NT2/D1 (cell line): Measurements from ENCODE around the gene TMEM45A.

ENCODE experiments used
- DNase-seq: peaks from one replicate; pipeline ENCODE4 v3.0.0-alpha.2; 2011; ENCODE audit warnings: low read depth, low spot score
- H3K27me3 ChIP-seq: 2 replicates; pipeline ENCODE4 v1.6.0; 2011; ENCODE audit warnings: mild to moderate bottlenecking; ENCODE audit not compliant: insufficient read length, insufficient read depth
- H3K36me3 ChIP-seq: 2 replicates; pipeline ENCODE4 v1.6.1; 2011; ENCODE audit warnings: mild to moderate bottlenecking, low read length, mixed read lengths; ENCODE audit not compliant: insufficient read depth, insufficient read length
- H3K4me1 ChIP-seq: 2 replicates; pipeline ENCODE4 v1.5.1; 2011; ENCODE audit not compliant: insufficient read depth, insufficient read length
- H3K4me3 ChIP-seq: 2 replicates; pipeline ENCODE4 v1.5.1; 2011; ENCODE audit warnings: low read depth; ENCODE audit not compliant: insufficient read length
- H3K9ac ChIP-seq: 2 replicates; pipeline ENCODE4 v1.6.0; 2011; ENCODE audit warnings: low read depth; ENCODE audit not compliant: insufficient read length
- H3K9me3 ChIP-seq: 2 replicates; pipeline ENCODE4 v1.5.1; 2011; ENCODE audit warnings: mild to moderate bottlenecking, low read length; ENCODE audit not compliant: insufficient read depth
- SUZ12 ChIP-seq: IDR thresholded peaks from 2 replicates; pipeline ENCODE4 v1.6.1; 2011; ENCODE audit not compliant: insufficient read length, insufficient read depth; ENCODE audit errors: extremely low read depth
- YY1 ChIP-seq: IDR thresholded peaks from 2 replicates; pipeline ENCODE4 v1.6.1; 2011; ENCODE audit not compliant: insufficient read length, insufficient read depth
- ZNF274 ChIP-seq: IDR thresholded peaks from 2 replicates; pipeline ENCODE4 v1.6.1; 2011; ENCODE audit warnings: mild to moderate bottlenecking, low read depth, low read length

TMEM45A gene

DNA sequence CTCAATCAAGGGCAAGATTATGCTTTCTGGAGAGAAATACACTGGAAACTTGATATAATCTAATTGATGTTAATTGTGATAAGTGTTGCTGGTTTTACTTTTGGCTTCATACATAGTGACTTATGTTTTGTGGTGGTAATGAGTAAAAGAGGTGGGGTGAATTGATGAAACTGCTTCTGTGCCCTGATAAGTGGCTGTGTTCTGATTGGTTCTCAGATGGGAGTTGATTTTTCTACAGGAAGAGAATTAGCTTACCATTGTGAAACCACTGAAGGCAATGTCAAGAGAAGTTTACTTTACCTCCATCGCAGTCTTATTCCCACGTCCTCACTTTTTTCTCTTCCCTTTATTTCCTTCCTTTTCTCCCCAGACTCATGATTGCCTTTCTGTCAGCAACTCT, 23.8 kb downstream of the TMEM45A start:
- Histone ChIP-seq H3K4me3 (no peak overlapping the region), H3K4me1 (no peaks in the 10 kb centered on the region), H3K9ac (no peak overlapping the region), H3K9me3 (no peaks in the 10 kb centered on the region), H3K36me3 (no peaks in the 10 kb centered on the region), H3K27me3 (no peaks in the 10 kb centered on the region)
- no peak for TF ChIP-seq YY1
- no peak for TF ChIP-seq ZNF274
- TF ChIP-seq SUZ12, result no peak
- no peak for DNase-seq

DNA sequence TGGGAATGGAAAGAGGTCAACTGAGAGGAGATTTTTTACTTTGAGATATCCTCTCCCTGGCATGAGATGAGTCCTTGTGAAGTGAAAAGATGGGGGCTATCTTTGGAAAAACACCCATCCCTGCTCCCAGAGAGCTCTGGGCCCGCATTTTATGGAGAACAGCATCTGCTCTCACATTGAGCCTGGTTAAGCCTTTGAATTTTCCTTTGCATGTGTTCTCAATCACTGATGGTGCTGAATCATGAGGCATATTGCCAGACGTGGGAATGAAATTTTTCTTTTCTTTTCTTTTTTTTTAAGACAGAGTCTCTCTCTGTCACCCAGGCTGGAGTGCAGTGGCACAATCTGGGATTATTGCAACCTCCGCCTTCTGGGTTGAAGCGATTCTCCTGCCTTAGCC, 24.4 kb downstream of the TMEM45A start:
- H3K4me3 ChIP-seq, result no peak overlapping the region
- no peak for TF ChIP-seq ZNF274
- no peak for TF ChIP-seq SUZ12
- TF ChIP-seq YY1, result no peak
- no peaks in the 10 kb centered on the region for H3K27me3 ChIP-seq
- no peak overlapping the region for H3K9ac ChIP-seq
- no peaks in the 10 kb centered on the region for H3K36me3 ChIP-seq
- DNase-seq, result no peak
- H3K9me3 ChIP-seq, result 0 out of 2 replicates have a peak, but pooled peaks cover 4% of the 10 kb centered on the region
- H3K4me1 ChIP-seq, result no peaks in the 10 kb centered on the region

DNA sequence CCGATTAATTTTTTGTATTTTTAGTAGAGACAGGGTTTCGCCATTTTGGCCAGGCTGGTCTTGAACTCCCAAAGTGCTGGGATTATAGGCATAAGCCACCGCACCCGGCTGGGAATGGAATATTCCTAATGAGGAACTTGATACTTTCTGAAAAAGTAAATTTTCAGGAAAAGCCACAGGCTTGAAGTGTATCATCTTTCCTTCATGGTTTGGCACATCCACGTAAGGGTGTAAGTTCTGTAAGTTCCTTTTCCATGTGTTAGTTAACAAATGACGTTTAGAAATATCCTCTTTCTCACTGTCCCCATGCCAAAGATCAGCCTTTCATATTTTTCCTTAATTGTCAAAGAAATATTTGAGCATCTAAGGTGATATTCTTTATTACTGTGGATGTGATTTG, 24.9 kb downstream of the TMEM45A start:
- DNase-seq, result no peak

DNA sequence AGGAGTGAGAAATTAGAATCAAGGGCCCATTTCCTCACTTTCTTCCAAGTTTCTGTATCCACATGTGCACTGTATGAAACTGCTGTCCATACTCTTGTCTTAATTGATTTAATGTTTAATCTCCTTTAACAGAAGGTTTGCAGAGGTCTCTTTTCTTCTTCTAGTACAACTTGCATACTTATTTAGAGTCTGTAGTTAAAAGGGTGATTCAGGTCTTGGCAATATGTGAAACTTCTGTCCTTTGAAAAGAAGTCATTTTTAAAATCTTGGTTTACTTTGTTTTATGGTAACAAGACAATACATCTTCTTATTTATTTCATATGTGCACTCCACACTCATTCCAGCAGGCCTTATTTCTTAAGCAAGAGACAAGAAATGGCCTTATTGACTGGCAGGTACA, 25.8 kb downstream of the TMEM45A start:
- Histone ChIP-seq H3K4me1 (no peaks in the 10 kb centered on the region), H3K27me3 (no peaks in the 10 kb centered on the region), H3K36me3 (no peaks in the 10 kb centered on the region), H3K9me3 (0 out of 2 replicates have a peak, but pooled peaks cover 7% of the 10 kb centered on the region), H3K4me3 (no peak overlapping the region), H3K9ac (no peak overlapping the region)
- no peak for TF ChIP-seq YY1
- no peak for TF ChIP-seq ZNF274
- no peak for TF ChIP-seq SUZ12
- DNase-seq, result no peak

More for the DNA sequence above, 24.9 kb downstream of the TMEM45A start:
- H3K36me3 ChIP-seq, result no peaks in the 10 kb centered on the region
- no peak overlapping the region for H3K9ac ChIP-seq
- 0 out of 2 replicates have a peak, but pooled peaks cover 7% of the 10 kb centered on the region for H3K9me3 ChIP-seq
- TF ChIP-seq SUZ12 (no peak), ZNF274 (no peak), YY1 (no peak)
- H3K4me3 ChIP-seq, result no peak overlapping the region
- H3K27me3 ChIP-seq, result no peaks in the 10 kb centered on the region
- H3K4me1 ChIP-seq, result no peaks in the 10 kb centered on the region

DNA sequence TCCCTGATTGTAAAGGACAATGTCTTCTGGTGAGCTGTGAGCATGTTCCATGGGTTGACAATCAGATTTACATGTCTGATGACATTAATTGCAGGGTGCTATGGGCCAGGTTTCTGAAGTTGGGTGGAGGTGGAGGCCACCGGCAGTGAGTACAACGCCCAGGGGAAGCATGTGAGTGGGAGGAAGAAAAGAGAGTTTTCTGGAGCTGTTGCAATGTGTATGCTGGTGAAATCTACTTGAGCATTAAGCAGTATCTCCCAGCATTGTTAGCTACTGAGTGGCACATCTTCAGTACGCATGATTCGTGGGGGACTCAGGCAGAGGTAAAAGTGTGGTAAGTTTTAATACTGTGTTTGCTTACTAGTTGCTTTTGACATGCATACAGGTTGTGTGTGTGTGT, 26.6 kb downstream of the TMEM45A start:
- no peak overlapping the region for H3K4me3 ChIP-seq
- TF ChIP-seq ZNF274 (no peak), YY1 (no peak), SUZ12 (no peak)
- 0 out of 2 replicates have a peak, but pooled peaks cover 7% of the 10 kb centered on the region for H3K9me3 ChIP-seq
- no peak for DNase-seq
- no peaks in the 10 kb centered on the region for H3K27me3 ChIP-seq
- H3K36me3 ChIP-seq, result no peaks in the 10 kb centered on the region
- H3K4me1 ChIP-seq, result no peaks in the 10 kb centered on the region
- H3K9ac ChIP-seq, result no peak overlapping the region

DNA sequence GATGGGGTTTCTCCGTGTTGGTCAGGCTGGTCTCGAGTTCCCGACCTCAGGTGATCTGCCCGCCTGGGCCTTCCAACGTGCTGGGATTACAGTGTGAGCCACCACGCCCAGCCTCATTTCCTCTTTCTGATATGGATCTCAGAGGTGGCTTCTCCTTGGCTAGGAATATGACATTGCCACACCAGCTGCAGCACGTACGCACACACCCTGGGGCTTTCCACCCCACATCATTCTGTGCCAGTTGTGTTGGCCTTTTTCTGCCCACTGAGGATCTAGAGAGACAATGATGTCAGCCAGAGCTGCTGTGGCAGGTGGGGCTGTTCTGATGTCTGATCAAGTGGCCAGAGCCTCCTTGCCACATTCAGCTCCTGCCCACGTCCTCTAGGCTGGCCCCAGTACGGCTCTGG, 29.0 kb downstream of the TMEM45A start:
- H3K36me3 ChIP-seq, result no peaks in the 10 kb centered on the region
- H3K9me3 ChIP-seq, result 0 out of 2 replicates have a peak, but pooled peaks cover 7% of the 10 kb centered on the region

DNA sequence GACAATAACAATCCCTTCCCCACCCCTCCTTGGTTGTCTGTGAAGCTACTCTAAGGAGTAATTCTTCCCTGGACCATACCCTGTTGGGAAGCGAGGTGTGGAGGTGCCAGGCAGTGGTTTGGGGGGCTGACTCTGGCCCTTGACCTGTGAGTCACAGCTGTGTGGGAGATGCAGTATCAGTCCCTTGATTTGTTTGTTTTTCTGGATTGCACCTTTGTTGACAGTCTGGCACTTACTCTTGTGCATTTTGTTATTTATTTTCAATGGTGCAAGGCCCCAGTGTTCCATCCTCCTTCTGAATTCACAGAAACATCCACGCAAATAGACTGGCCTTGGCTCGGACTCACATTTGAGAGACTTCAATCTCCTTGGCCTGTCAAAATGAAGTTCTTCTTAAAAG, 29.7 kb downstream of the TMEM45A start:
- no peak for DNase-seq
- no peak overlapping the region for H3K4me3 ChIP-seq

More for the DNA sequence above, 29.0 kb downstream of the TMEM45A start:
- no peak overlapping the region for H3K4me3 ChIP-seq
- no peak overlapping the region for H3K9ac ChIP-seq
- H3K27me3 ChIP-seq, result no peaks in the 10 kb centered on the region
- TF ChIP-seq YY1 (no peak), SUZ12 (no peak), ZNF274 (no peak)
- no peaks in the 10 kb centered on the region for H3K4me1 ChIP-seq
- DNase-seq, result no peak

More for the DNA sequence above, 29.7 kb downstream of the TMEM45A start:
- no peak overlapping the region for H3K9ac ChIP-seq
- H3K4me1 ChIP-seq, result no peaks in the 10 kb centered on the region
- 0 out of 2 replicates have a peak, but pooled peaks cover 7% of the 10 kb centered on the region for H3K9me3 ChIP-seq
- no peaks in the 10 kb centered on the region for H3K27me3 ChIP-seq
- no peaks in the 10 kb centered on the region for H3K36me3 ChIP-seq
- TF ChIP-seq YY1, result no peak
- no peak for TF ChIP-seq SUZ12
- TF ChIP-seq ZNF274, result no peak
